DMS153 (cell line): Measurements from ENCODE around the gene TMEM212.
"Not testable (repeated sequence)": the region's sequence is repeated elsewhere in the genome, so short reads cannot be mapped to it uniquely, and the experiment has no call there.

Experiments used
- DNase-seq: peaks from one replicate; lab custom pipeline; 2025; lab: John Stamatoyannopoulos, UW

The TMEM212 gene

DNA sequence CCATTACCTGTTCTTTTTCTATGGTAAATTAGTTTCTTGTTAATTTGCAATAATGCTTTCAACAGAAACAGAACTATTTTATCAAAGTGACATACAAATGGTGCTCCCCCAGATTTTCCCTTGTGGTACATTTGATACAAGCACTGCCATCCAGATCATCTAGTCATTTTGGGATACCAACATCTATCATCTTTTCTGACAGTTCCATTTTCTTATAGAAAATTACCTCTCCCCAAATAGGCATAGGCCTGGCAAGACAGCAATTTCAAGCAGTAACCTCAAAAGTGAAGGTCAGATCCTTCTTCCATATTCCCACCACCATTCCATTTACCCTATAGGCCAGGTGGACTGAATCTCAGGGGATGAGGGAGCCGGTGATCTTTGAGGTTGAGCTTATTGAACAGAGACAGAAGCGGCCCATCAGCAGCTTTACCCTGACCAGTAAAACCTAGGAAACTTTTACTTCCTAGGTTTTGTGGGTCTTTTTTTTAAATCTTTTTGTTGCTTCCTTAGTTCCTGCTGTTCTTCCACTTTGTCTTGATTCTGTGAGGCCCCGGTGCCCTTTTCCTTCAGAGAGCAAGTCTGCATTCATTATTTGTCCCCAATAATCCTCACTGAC lies 29.8 kb upstream of the TMEM212 start:
- DNase-seq = no peak

DNA sequence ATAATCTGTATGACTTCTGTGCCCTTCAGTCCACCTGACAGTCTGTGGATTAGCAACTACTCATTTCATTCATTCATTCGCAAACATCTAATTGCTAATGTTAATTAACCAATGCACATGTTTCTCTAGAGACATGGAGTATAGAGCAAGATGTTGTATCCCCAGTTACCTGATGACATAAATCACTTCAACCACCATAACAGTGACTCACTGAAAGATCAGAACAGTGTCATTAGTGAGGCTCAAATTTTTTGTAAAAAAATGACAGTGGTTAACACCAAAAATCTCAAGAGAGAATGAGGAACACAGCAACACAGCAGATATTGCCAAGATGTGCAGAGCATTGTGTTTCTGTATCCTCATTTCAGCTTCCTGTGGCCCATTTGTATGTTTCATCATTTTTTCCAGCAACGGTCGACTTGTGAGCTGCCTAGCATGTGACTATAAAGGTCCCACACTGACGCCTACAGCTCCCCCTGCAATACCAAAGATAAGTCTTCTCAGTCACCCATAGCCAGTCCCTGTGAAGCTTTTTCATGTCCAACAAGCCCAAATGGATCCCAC lies 29.2 kb upstream of the TMEM212 start:
- no peak for DNase-seq

DNA sequence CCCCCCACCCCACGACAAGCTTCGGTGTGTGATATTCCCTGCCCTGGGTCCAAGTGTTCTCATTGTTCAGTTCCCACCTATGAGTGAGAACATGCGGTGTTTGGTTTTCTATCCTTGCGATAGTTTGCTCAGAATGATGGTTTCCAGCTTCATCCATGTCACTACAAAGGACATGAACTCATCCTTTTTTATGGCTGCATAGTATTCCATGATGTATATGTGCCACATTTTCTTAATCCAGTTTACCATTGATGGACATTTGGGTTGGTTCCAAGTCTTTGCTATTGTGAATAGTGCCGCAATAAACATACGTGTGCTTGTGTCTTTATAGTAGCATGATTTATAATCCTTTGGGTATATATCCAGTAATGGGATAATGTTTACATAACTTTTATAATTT lies 28.5 kb upstream of the TMEM212 start:
- DNase-seq = not testable (repeated sequence)

DNA sequence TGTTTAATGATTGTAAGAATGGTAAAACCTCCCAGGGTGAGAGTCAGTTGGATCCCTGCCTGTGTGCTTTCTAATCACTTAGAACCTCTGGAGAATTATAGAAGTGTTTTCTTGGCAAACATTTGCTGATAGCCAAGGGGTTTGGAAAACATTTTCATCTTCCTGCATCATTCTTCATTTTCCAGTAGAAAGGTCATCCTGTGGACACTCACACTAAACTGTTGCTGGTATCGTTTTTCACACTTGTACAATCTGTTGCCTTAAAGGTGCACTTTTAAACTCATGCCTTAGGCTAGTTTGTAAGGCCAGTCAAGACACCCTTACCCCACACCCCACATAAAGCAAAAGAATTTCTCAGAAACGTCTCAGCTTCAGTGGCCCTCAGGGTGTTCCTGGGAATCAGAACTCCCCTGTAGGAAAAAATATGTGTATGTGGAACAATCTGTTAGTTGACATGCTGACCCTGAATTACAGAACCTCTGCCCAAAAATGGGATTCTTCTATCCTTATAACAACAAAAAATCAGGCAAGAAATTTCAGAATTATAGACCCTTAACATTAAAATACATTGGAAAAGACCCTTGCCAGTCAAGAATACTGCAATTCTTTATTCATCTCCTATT lies 27.1 kb upstream of the TMEM212 start:
- no peak for DNase-seq

DNA sequence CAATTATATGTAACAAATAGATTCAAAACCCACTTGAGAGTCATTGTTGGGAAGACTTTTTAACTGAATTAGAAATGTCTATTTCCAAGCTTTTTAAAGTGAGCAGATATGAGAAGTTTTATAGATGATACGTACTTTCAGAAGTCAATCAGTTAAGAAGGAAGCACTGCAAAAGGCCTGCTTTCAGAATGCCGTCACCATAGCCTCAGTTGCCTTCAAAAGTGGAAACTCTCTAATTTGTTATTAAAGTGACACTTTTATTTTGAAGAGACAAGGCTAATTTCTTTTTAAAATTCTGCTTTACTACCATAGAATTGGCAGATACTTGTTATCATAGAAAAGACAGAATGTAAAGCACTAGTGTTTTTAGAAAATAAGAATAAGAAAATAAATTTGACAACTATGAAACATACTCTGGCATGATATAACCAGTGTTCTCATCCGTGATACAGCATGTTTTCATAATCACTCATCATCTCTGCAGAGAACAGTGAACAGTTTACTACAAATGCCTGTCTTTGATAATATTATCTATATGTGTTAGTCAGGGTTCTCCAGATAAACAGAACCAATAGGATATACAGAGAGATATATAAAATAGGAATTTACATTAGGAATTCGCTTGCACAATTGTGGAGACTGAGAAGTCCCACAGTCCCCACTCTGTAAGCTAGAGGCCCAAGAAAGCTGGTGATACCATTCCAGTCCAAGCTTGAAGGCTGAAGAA lies 25.9 kb upstream of the TMEM212 start:
- DNase-seq = no peak

- DNase-seq = no peak
These were observed 22.1 kb upstream of the TMEM212 start for GRCh38 chr3:171821044-171821443.

GRCh38 chr3:171821778-171822358 lies 21.3 kb upstream of the TMEM212 start:
- no peak for DNase-seq

- no peak for DNase-seq
These were observed 20.6 kb upstream of the TMEM212 start for GRCh38 chr3:171822431-171823106.

- peak; percentile 10 for DNase-seq
These were observed 19.0 kb upstream of the TMEM212 start for GRCh38 chr3:171824116-171824515.

GRCh38 chr3:171824824-171825221 lies 18.3 kb upstream of the TMEM212 start:
- no peak for DNase-seq

DNA sequence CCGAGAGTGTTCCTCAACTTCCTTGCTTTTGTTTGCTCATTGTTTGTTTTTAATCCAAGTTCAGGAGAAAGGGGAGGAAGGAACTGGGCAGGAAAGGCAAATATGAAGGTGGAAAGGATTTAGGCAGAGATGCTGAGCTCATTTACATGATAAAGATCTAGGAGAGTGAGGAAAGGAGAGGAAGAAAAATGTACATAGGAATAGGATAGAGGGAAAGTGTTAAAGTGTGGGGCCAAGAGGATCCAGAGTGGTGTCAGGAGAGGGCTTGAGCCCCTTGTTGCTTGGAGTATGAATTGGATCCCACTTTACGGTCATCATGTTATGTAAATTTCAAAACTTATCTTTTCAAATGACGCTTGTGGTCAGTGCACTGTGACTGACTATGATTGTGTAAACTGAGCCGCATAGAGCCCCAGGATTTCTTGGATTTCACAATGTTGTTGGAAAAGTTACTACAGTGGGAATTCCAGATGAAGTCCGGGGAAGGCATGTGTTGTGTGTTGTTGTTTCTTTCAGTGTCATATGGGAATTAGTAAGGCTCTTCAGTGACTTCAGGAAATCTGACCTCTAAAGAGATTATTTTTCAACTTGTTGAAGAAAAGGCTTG lies 17.8 kb upstream of the TMEM212 start:
- no peak for DNase-seq

DNA sequence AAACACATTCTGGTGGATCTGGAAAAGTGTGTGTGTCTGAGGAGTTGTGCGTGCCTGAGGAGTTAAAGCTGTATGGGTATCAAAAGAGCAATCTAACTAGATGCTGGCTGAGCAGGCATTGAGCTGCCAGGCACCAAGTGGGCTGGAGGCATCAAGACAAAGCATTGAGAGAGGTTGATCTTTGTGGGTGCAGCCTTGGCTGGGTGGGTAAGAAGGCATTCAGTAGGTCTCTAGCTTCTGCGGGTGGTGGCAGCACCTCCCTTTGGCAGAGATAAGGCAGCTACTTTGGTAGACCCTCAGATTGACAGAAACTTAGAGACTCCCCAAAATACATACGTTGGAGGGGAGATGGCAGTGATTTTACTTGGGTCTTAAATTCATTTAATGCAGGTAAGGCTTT lies 15.8 kb upstream of the TMEM212 start:
- DNase-seq = no peak

DNA sequence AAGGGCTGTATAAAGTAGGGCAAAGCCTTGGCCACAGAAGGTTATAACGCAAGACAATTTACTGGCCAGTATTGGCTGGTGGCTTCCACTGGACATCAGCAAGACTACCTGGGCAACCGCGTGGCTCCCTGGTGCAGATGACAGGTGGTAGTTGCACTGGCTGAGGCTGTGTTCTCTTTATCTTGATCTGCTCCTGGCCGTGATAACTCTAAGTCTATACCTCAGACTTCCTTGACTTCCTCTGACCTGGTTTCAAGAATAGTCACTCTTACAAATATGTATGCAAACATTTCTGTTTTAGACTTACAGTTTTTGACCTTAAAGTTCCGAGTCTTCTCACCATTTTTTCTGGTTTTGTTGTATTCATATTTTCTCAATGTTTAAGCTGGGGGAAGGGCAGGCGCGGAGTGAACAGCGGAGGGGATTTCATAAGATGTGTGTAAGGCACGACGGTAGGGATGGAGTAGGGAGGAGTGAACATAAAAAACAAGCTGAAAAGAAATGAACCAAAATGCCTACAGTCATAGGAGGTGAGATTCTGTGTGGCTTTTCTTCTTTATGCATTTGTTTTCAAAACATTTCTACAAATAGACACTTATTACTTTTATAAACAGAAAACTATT lies 15.2 kb upstream of the TMEM212 start:
- no peak for DNase-seq

DNA sequence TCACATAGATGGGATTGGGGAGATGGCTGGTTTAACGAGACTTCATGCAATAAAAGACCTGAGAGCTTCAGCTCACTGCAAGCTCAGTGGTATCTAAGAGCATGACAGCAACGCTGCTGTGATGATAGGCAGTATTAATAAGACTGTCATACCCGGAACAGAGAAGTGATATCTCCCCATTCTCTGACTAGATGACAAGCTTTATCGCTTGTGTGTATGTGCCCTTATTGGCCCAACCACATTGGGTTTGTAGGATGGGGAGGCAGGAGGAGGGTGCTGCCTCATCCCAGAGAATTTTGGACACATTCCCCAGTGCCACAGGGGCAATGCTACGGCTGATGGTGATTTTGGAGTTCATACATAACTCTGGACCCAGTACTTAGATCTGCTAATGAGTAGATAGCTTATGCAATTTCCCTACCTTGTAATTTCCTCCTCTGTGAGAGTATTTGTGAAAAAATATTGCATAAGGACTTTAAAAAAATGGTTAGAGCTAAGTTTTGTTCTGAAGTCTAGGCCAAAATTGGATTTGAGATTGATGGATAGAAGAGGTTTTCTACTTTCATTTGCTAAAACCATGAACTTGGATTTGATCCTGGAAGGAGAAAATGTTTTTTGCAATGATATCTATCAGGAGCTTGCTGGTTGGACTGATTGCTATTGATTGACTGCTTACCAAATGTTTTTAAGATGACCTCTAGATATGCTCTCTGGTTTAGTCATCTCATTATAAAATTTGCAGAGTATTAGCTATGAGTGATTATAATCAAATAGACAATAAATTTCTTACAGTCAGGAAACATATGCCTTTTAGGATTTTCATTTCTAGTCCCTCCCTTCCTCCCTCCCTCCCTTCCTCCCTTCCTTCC lies 14.0 kb upstream of the TMEM212 start:
- DNase-seq = no peak

- peak; percentile 68 for DNase-seq
These were observed 13.2 kb upstream of the TMEM212 start for GRCh38 chr3:171829841-171830517.

- DNase-seq = no peak
These were observed 12.7 kb upstream of the TMEM212 start for GRCh38 chr3:171830518-171830875.

GRCh38 chr3:171831936-171832335 lies 11.2 kb upstream of the TMEM212 start:
- no peak for DNase-seq

GRCh38 chr3:171832989-171833388 lies 10.2 kb upstream of the TMEM212 start:
- DNase-seq = no peak

GRCh38 chr3:171833789-171834460 lies 9.2 kb upstream of the TMEM212 start:
- peak; percentile 32 for DNase-seq
